ENCODE data around the gene PARD6B. TPM values are rescaled to one million over a fixed set of nuclear protein-coding genes. Genes with fewer than 3 reads are reported as not detected.
"Not testable (repeated sequence)": the region's sequence is repeated elsewhere in the genome, so short reads cannot be mapped to it uniquely, and the experiment has no call there.

Gene PARD6B
- total RNA-seq, 5 donors from 2014 or later (not counting 1 experiment from before 2014, with no cell fraction given), result 5.9 to 12.4 (median 9.4) TPM

DNA sequence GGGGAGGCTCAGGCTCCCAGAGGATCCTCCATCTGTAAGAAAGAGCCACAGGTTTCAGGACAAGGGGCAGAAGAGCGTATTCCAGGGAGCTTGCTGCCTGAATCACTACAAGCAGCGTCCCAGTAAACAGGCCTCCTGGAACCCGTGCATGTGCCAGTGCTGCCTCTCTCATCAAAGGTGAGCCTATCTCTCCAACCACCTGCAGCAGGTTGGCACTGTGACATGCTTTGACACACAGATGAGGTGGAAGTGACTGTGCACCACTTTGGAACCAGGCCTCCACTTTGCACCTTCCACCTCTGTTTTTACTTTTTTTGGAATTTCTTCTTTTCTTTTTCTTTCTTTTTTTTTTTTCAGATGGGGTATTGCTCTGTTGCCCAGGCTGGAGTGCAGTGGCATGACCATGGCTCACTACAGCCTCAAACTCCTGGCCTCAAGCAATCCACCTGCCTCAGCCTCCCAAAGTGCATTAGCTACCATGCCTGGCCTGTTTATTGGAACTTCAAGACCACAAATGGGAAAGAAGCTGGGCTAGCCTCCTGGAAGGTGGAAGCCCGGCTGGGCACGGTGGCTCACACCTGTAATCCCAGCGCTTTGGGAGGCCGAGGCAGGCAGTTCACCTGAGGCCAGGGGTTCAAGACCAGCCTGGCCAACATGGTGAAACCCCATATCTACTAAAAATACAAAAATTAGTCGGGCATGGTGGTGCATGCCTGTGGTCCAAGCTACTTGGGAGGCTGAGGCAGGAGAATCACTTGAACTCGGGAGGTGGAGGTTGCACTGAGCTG is 27.5 kb upstream of the PARD6B start:
- H3K27ac Mint-ChIP-seq; H3K36me3 Mint-ChIP-seq; H3K4me3 ChIP-seq (ENCODE audit: control insufficient read depth in 1 of 2, extremely low read depth in 1 of 2, low read length in 1 of 2); H3K4me1 Mint-ChIP-seq; H3K27ac ChIP-seq (ENCODE audit: low read length); H3K4me3 Mint-ChIP-seq; ATAC-seq (replicated peaks in 1 of 4); H3K4me1 ChIP-seq (ENCODE audit: control insufficient read depth in 1 of 2, extremely low read depth in 1 of 2, insufficient read depth in 2 of 2, low read length in 2 of 2); CTCF ChIA-PET; POLR2A ChIA-PET; DNase-seq; H3K9me3 Mint-ChIP-seq; H3K9me3 ChIP-seq; H3K36me3 ChIP-seq (ENCODE audit: control insufficient read depth in 2 of 2, extremely low read depth in 1 of 2, insufficient read depth in 1 of 2, low read length in 1 of 2): not testable (repeated sequence)
- H3K27me3 Mint-ChIP-seq, result peaks cover 10 to 22% of the 10 kb centered on the region in 2 donors
- H3K27me3 ChIP-seq (replicated peaks in 1 of 2; ENCODE audit: control insufficient read depth in 2 of 2, extremely low read depth in 1 of 2, insufficient read depth in 2 of 2, low read length in 1 of 2), result peaks cover 0 to 26% of the 10 kb centered on the region in 2 experiments
- 77% methylated on average over 5 of the region's 9 CpGs for WGBS (ENCODE audit: insufficient coverage)

DNA sequence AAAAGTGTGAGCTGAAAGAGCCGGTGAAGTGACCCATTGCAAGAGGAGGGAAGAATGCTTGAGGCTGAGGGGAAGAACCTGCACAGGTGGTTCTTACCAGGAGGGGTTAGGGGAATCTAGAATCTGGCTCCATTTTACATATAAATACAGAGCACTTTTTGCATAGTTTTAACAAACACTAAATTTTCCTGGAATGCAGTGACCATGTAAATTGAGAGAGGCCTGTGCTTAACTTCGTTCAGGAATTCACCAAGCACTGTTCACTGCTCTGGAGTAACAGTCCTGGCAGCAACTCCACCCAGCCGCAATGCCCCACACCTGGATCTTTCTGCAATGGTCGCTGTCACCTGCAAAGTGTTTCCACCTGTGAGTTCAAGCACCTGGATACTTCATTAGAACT is 26.9 kb upstream of the PARD6B start:
- no peaks in the 10 kb centered on the region for H3K9me3 Mint-ChIP-seq
- Histone ChIP-seq H3K4me1 (ENCODE audit: control insufficient read depth in 1 of 2, extremely low read depth in 1 of 2, insufficient read depth in 2 of 2, low read length in 2 of 2) (no peaks in the 10 kb centered on the region), H3K27me3 (replicated peaks in 1 of 2; ENCODE audit: control insufficient read depth in 2 of 2, extremely low read depth in 1 of 2, insufficient read depth in 2 of 2, low read length in 1 of 2) (peaks cover 0 to 23% of the 10 kb centered on the region in 2 experiments), H3K9me3 (no peaks in the 10 kb centered on the region), H3K36me3 (ENCODE audit: control insufficient read depth in 2 of 2, extremely low read depth in 1 of 2, insufficient read depth in 1 of 2, low read length in 1 of 2) (no peaks in the 10 kb centered on the region), H3K27ac (ENCODE audit: low read length) (no peak overlapping the region), H3K4me3 (ENCODE audit: control insufficient read depth in 1 of 2, extremely low read depth in 1 of 2, low read length in 1 of 2) (no peak overlapping the region)
- H3K4me3 Mint-ChIP-seq, result no peak overlapping the region
- peaks cover 8 to 21% of the 10 kb centered on the region in 2 donors for H3K27me3 Mint-ChIP-seq
- H3K4me1 Mint-ChIP-seq, result no peaks in the 10 kb centered on the region
- ATAC-seq (replicated peaks in 1 of 4), result no peak
- no peak for DNase-seq
- ChIA-PET CTCF (no interaction called here), POLR2A (no interaction called here)
- H3K36me3 Mint-ChIP-seq, result no peaks in the 10 kb centered on the region
- WGBS (ENCODE audit: insufficient coverage), result 66% methylated on average over 2 of the region's 4 CpGs
- H3K27ac Mint-ChIP-seq, result no peak overlapping the region

- Histone ChIP-seq H3K27me3 (replicated peaks in 1 of 2; ENCODE audit: control insufficient read depth in 2 of 2, extremely low read depth in 1 of 2, insufficient read depth in 2 of 2, low read length in 1 of 2) (peaks cover 0 to 22% of the 10 kb centered on the region in 2 experiments), H3K4me1 (ENCODE audit: control insufficient read depth in 1 of 2, extremely low read depth in 1 of 2, insufficient read depth in 2 of 2, low read length in 2 of 2) (no peaks in the 10 kb centered on the region), H3K9me3 (no peaks in the 10 kb centered on the region), H3K27ac (ENCODE audit: low read length) (no peak overlapping the region), H3K36me3 (ENCODE audit: control insufficient read depth in 2 of 2, extremely low read depth in 1 of 2, insufficient read depth in 1 of 2, low read length in 1 of 2) (no peaks in the 10 kb centered on the region), H3K4me3 (ENCODE audit: control insufficient read depth in 1 of 2, extremely low read depth in 1 of 2, low read length in 1 of 2) (no peak overlapping the region)
- Mint-ChIP-seq H3K4me1 (no peaks in the 10 kb centered on the region), H3K4me3 (no peak overlapping the region), H3K9me3 (no peaks in the 10 kb centered on the region), H3K36me3 (no peaks in the 10 kb centered on the region), H3K27me3 (peaks cover 7 to 19% of the 10 kb centered on the region in 2 donors), H3K27ac (no peak overlapping the region)
- CTCF ChIA-PET, result no interaction called here
- POLR2A ChIA-PET, result no interaction called here
- WGBS (ENCODE audit: insufficient coverage), result no CpG with 5 or more reads among the region's 1 CpG
- no peak for ATAC-seq (replicated peaks in 1 of 4)
- DNase-seq, result no peak
These were observed 26.4 kb upstream of the PARD6B start for GRCh38 chr20:50704971-50705370.

DNA sequence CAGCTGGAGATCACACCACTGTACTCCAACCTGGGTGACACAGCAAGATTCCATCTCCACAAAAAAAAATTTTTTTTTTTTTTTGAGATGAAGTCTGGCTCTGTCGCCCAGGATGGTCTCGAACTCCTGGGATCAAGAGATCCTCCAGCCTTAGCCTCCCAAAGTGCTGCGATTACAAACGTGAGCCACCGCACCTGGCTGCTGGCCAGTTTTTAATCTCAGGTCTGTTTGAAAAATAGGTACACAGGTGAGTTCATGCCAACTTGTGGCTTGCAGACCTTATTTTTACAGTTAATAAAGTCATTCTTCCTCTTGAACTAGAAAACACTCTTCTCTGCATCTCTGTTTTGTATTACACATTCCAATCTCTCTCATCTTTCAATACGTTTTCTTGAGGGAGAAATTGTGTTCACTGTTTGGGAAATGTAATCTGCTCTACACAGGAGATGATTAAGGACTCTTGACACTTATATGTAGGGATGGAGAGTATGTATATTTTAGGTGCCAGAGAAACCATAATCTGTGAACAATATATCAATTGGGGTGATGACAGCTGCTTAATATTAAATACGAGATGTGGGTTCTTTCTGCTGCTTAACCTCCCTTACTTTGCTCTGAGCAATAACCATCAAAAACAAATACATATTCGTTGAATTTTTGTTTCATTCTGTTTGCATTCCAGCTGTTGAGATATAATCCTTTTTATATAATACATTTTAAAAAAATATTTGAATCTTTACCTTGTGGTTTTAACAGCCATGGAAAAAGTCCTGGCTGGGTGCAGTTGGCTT is 22.3 kb upstream of the PARD6B start:
- Histone ChIP-seq H3K27me3 (replicated peaks in 1 of 2; ENCODE audit: control insufficient read depth in 2 of 2, extremely low read depth in 1 of 2, insufficient read depth in 2 of 2, low read length in 1 of 2) (peaks cover 0 to 25% of the 10 kb centered on the region in 2 experiments), H3K4me3 (ENCODE audit: control insufficient read depth in 1 of 2, extremely low read depth in 1 of 2, low read length in 1 of 2) (no peak overlapping the region), H3K9me3 (no peaks in the 10 kb centered on the region), H3K27ac (ENCODE audit: low read length) (no peak overlapping the region), H3K36me3 (ENCODE audit: control insufficient read depth in 2 of 2, extremely low read depth in 1 of 2, insufficient read depth in 1 of 2, low read length in 1 of 2) (no peaks in the 10 kb centered on the region), H3K4me1 (ENCODE audit: control insufficient read depth in 1 of 2, extremely low read depth in 1 of 2, insufficient read depth in 2 of 2, low read length in 2 of 2) (no peaks in the 10 kb centered on the region)
- no peaks in the 10 kb centered on the region for H3K9me3 Mint-ChIP-seq
- H3K36me3 Mint-ChIP-seq, result no peaks in the 10 kb centered on the region
- H3K4me3 Mint-ChIP-seq, result no peak overlapping the region
- ATAC-seq (replicated peaks in 1 of 4), result no peak
- H3K27ac Mint-ChIP-seq, result no peak overlapping the region
- no peaks in the 10 kb centered on the region for H3K4me1 Mint-ChIP-seq
- CTCF ChIA-PET, result no interaction called here
- H3K27me3 Mint-ChIP-seq, result peaks cover 26 to 30% of the 10 kb centered on the region in 2 donors
- 93% methylated on average over 3 of the region's 8 CpGs for WGBS (ENCODE audit: insufficient coverage)
- POLR2A ChIA-PET, result interaction anchor here (0.6 kb wide), 2 partner anchors 13 to 590 kb away, joined by 3 to 7 read pairs; no protein-coding TSS in a partner anchor
- no peak for DNase-seq

DNA sequence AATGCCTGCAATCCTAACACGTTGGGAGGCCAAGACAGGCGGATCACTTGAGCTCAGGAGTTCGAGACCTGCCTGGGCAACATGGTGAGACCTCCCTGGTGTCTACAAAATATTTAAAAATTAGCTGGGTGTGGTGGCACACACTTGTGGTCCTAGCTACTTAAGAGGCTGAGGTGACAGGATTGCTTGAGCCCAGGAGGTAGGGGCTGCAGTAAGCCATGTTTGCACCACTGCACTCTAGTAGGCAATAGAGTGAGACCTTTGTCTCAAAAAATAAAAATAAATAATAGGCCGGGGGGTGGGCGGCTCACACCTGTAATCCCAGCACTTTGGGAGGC is 21.8 kb upstream of the PARD6B start:
- no peak overlapping the region for H3K27ac Mint-ChIP-seq
- POLR2A ChIA-PET, result interaction anchor here in 1 of 2 donors (0.6 kb wide), 1 partner anchor 590 kb away, joined by 7 read pairs; no protein-coding TSS in a partner anchor
- no peaks in the 10 kb centered on the region for H3K9me3 ChIP-seq
- peaks cover 0 to 29% of the 10 kb centered on the region in 2 experiments for H3K27me3 ChIP-seq (replicated peaks in 1 of 2; ENCODE audit: control insufficient read depth in 2 of 2, extremely low read depth in 1 of 2, insufficient read depth in 2 of 2, low read length in 1 of 2)
- peaks cover 29 to 30% of the 10 kb centered on the region in 2 donors for H3K27me3 Mint-ChIP-seq
- no peak for ATAC-seq (replicated peaks in 1 of 4)
- DNase-seq, result no peak
- CTCF ChIA-PET, result no interaction called here
- no peaks in the 10 kb centered on the region for H3K9me3 Mint-ChIP-seq
- H3K27ac ChIP-seq (ENCODE audit: low read length), result no peak overlapping the region
- H3K36me3 ChIP-seq (ENCODE audit: control insufficient read depth in 2 of 2, extremely low read depth in 1 of 2, insufficient read depth in 1 of 2, low read length in 1 of 2), result no peaks in the 10 kb centered on the region
- H3K4me1 ChIP-seq (ENCODE audit: control insufficient read depth in 1 of 2, extremely low read depth in 1 of 2, insufficient read depth in 2 of 2, low read length in 2 of 2), result no peaks in the 10 kb centered on the region
- no peak overlapping the region for H3K4me3 Mint-ChIP-seq
- H3K4me3 ChIP-seq (ENCODE audit: control insufficient read depth in 1 of 2, extremely low read depth in 1 of 2, low read length in 1 of 2), result no peak overlapping the region
- H3K4me1 Mint-ChIP-seq, result no peaks in the 10 kb centered on the region
- H3K36me3 Mint-ChIP-seq, result no peaks in the 10 kb centered on the region
- 0% methylated on average over 1 of the region's 5 CpGs for WGBS (ENCODE audit: insufficient coverage)

DNA sequence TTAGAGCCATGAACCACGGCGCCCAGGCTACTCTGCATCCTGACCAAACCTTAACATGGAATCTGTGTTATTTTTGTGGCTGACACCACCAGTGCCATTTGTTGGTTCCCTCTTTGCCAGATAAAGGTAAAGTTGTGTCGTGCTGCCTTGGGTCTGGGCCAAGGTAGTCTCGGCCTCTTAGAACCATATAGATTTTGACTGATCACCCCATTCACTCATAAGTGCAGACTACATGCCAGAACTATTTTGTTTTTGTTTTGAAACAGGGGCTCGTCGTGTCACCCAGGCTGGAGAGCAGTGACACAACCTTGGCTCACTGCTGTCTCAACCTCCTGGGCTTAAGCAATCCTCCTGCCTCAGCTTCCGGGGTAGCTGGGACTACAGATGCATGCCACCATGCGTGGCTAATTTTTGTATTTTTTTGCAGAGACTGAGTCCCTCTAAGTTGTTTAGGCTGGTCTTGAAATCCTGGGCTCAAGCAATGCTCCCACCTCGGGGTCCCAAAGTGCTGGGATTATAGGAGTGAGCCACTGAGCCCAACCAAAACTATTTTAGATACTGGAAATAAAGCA is 20.8 kb upstream of the PARD6B start:
- Mint-ChIP-seq H3K27ac (no peak overlapping the region), H3K36me3 (no peaks in the 10 kb centered on the region), H3K4me1 (no peaks in the 10 kb centered on the region), H3K9me3 (no peaks in the 10 kb centered on the region), H3K4me3 (no peak overlapping the region), H3K27me3 (peaks cover 27 to 30% of the 10 kb centered on the region in 2 donors)
- no peaks in the 10 kb centered on the region for H3K9me3 ChIP-seq
- H3K36me3 ChIP-seq (ENCODE audit: control insufficient read depth in 2 of 2, extremely low read depth in 1 of 2, insufficient read depth in 1 of 2, low read length in 1 of 2), result no peaks in the 10 kb centered on the region
- H3K4me1 ChIP-seq (ENCODE audit: control insufficient read depth in 1 of 2, extremely low read depth in 1 of 2, insufficient read depth in 2 of 2, low read length in 2 of 2), result no peaks in the 10 kb centered on the region
- ChIA-PET POLR2A (no interaction called here), CTCF (interaction anchor here in 1 of 2 donors (0.7 kb wide), 1 partner anchor 145 kb away, joined by 3 read pairs; no protein-coding TSS in a partner anchor)
- 70% methylated on average over 4 of the region's 9 CpGs for WGBS (ENCODE audit: insufficient coverage)
- ATAC-seq (replicated peaks in 1 of 4) (no peak), DNase-seq (no peak)
- peaks cover 0 to 27% of the 10 kb centered on the region in 2 experiments for H3K27me3 ChIP-seq (replicated peaks in 1 of 2; ENCODE audit: control insufficient read depth in 2 of 2, extremely low read depth in 1 of 2, insufficient read depth in 2 of 2, low read length in 1 of 2)
- no peak overlapping the region for H3K27ac ChIP-seq (ENCODE audit: low read length)
- no peak overlapping the region for H3K4me3 ChIP-seq (ENCODE audit: control insufficient read depth in 1 of 2, extremely low read depth in 1 of 2, low read length in 1 of 2)

Measured in T-cell (primary cell).